GM04504 (cell line): ENCODE data around the gene RAB26.

Experiments used
- DNase-seq: peaks from one replicate; pipeline ENCODE4 v3.0.0-alpha.2; 2012; ENCODE audit warnings: low read depth

RAB26 gene

GRCh38 chr16:2159175-2159838, 10.9 kb downstream of the RAB26 start:
- no peak for DNase-seq

- DNase-seq, result peak; percentile 48
Observed at GRCh38 chr16:2160915-2161551, 12.6 kb downstream of the RAB26 start.

GRCh38 chr16:2161911-2162310, 13.5 kb downstream of the RAB26 start:
- no peak for DNase-seq

GRCh38 chr16:2162676-2163118, 14.3 kb downstream of the RAB26 start:
- no peak for DNase-seq

GRCh38 chr16:2163211-2163881, 14.9 kb downstream of the RAB26 start:
- no peak for DNase-seq

- no peak for DNase-seq
Observed at GRCh38 chr16:2165861-2166260, 17.4 kb downstream of the RAB26 start.

- no peak for DNase-seq
Observed at GRCh38 chr16:2166263-2167067, 18.0 kb downstream of the RAB26 start.

GRCh38 chr16:2167068-2167638, 18.7 kb downstream of the RAB26 start:
- DNase-seq, result no peak

- DNase-seq, result no peak
Observed at GRCh38 chr16:2170080-2170479, 21.7 kb downstream of the RAB26 start.

- no peak for DNase-seq
Observed at GRCh38 chr16:2170587-2171435, 22.4 kb downstream of the RAB26 start.

- DNase-seq, result no peak
Observed at GRCh38 chr16:2171601-2172178, 23.3 kb downstream of the RAB26 start.

GRCh38 chr16:2172688-2173335, 24.4 kb downstream of the RAB26 start:
- no peak for DNase-seq

- DNase-seq, result no peak
Observed at GRCh38 chr16:2173366-2173765, 24.9 kb downstream of the RAB26 start.

GRCh38 chr16:2173916-2174315, 25.5 kb downstream of the RAB26 start:
- no peak for DNase-seq

GRCh38 chr16:2174396-2175131, 26.1 kb downstream of the RAB26 start:
- DNase-seq, result no peak

GRCh38 chr16:2175454-2175853, 27.0 kb downstream of the RAB26 start:
- DNase-seq, result no peak

- DNase-seq, result no peak
Observed at GRCh38 chr16:2176047-2176446, 27.6 kb downstream of the RAB26 start.

GRCh38 chr16:2177101-2177500, 28.7 kb downstream of the RAB26 start:
- DNase-seq, result no peak

GRCh38 chr16:2177561-2177960, 29.1 kb downstream of the RAB26 start:
- no peak for DNase-seq
